ENCODE results near the gene DDX47.
A peak's percentile ranks its signal among the peaks of the same experiment; 100 is the strongest.
"Not testable (repeated sequence)": the region's sequence is repeated elsewhere in the genome, so short reads cannot be mapped to it uniquely, and the experiment has no call there.

Gene DDX47

GRCh38 chr12:12820376-12820775 is 7.2 kb downstream of the DDX47 start:
- not testable (repeated sequence) for DNase-seq (ENCODE audit: low read depth)

DNA sequence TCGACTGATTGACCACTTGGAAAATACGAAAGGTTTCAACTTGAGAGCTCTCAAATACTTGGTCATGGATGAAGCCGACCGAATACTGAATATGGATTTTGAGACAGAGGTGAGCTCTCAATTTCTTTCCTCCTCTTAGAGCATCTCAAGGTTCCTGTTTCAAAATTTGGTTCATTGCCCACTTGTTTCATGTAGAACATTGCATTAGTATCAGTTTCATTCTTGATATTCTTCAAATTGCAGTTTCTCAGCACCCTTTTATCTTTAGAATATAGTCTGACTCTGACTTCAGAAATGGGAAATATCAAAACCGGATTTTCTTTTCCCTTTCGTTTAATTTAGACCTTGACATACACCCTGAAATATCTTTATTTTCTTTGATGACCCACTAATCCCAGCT is 8.8 kb downstream of the DDX47 start:
- DNase-seq (ENCODE audit: low read depth): no peak

GRCh38 chr12:12822886-12823285 is 9.7 kb downstream of the DDX47 start:
- no peak for DNase-seq (ENCODE audit: low read depth)

DNA sequence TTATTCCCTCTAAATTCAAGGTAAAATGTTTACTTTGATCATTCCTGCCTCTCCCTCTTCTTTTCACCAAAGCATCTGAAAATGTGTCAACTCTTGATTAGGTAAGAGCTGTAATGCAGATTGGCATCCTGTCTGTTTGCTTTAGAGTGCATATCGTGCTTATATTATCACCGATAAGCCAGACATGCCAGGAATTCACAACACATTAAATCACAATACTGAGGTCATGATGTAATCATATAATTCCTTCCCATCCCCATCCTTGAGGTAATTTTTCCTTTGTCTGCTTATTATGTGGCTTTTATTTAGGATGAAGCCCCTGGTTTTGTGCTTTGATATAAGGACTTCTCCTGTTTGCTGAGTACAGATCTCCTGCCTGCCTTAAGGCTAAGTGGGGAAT is 10.2 kb downstream of the DDX47 start:
- DNase-seq (ENCODE audit: low read depth): no peak

- no peak for DNase-seq (ENCODE audit: low read depth)
Measured at GRCh38 chr12:12823811-12824210, 10.7 kb downstream of the DDX47 start.

GRCh38 chr12:12835378-12836146 is 22.4 kb downstream of the DDX47 start:
- no peak for DNase-seq (ENCODE audit: low read depth)

DNA sequence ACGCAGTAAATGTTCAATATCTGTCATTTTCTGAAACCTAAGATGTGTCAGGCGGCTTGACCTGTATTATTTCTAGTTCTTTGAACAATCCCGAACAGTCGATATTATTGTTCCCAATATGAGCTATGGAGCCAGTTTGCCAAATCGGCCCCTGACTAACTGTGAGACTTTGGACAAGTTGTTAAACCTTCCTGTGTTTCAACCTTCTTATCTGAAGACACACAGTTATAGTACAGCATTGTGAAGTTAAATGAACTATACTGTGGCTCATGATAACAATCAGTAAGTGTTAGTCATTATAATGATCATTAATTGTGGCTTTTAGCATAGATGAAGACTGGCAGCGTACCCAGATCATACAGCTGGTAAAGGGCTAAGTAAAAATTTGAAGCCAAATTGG is 23.4 kb downstream of the DDX47 start:
- DNase-seq (ENCODE audit: low read depth): no peak

DNA sequence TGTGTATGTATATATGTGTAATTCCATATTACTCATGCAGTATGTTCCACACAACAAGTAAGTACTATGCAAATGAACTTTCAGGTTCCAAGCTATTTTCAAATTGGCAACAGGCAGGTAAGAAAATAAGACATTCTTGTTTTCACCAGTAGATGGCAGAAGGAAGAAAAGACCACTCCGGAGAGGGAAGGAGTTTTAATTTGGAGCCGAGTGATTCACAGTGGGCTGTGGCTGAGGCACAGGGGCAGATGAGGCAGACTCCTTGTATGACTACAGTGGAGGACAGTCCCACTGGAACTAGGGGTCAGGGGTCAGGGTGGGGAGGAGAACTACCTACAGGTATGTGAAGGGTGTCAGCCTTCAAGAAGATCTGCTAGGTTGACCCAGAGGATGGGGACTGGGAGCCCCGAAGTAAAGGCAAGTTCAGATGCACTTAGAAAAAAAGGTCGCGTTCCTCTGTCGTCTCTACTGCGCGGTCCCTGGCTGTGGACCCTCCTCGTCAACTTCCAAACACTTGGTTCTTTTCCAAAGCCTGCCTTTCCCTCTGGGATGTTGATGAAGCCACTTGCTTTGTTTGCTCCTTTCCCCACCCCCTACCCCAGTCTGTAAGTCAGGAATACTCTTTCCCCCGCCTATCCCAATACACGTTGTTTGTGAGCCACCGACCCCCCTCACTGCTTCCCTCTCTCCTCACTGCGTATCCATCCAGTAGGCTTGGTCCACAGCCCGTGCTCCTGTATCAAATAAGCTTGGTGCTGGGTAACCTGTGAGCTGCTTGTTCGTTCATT is 24.1 kb downstream of the DDX47 start:
- peak; percentile 59 for DNase-seq (ENCODE audit: low read depth)

DNA sequence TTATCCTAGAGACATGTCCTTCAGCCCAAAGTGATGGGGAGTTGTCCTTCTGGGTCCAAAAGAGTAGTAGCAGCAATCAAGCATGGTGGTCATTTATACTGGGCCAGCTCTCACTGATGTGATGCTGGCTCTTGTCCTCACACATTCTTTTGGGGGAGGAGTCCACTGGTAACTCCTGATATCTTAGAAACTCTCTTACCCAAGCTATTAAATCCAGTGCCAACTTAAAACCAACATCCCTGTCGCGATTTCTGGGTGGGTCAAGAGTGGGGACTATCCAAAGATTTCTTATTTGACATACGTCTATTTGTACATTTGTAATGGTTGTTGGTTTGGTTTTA is 24.6 kb downstream of the DDX47 start:
- no peak for DNase-seq (ENCODE audit: low read depth)

GRCh38 chr12:12839003-12839395 is 25.9 kb downstream of the DDX47 start:
- no peak for DNase-seq (ENCODE audit: low read depth)

GRCh38 chr12:12839439-12839838 is 26.3 kb downstream of the DDX47 start:
- not testable (repeated sequence) for DNase-seq (ENCODE audit: low read depth)

GRCh38 chr12:12839873-12840579 is 26.9 kb downstream of the DDX47 start:
- DNase-seq (ENCODE audit: low read depth): peak; percentile 84

DNA sequence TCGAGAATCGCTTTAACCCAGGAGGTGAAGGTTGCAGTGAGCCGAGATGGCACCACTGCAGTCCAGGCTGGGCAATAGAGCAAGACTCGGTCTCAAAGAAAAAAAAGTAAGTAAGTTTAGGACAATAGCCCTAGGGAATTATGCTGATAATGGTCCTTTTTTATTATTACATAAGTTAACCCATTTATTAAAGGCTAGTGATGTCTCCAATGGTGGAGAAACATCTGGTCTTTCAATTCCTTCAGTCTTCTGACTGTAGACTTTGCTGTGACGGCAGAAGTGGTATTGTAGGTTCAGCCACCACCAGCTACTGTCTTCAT is 27.4 kb downstream of the DDX47 start:
- DNase-seq (ENCODE audit: low read depth): no peak

DNA sequence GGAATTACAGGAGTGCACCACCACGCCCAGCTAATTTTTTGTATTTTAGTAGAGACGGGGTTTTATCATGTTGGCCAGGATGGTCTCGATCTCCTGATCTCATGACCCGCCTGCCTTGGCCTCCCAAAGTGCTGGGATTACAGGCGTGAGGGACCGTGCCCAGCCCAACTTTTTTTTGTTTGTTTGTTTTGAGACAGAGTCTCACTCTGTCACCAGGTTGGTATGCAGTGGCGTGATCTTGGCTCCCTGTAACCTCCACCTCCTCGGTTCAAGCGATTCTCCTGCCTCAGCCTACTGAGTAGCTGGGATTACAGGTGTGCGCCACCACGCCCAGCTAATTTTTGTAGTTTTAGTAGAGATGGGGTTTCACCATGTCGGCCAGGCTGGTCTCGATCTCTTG is 28.3 kb downstream of the DDX47 start:
- DNase-seq (ENCODE audit: low read depth): not testable (repeated sequence)

DNA sequence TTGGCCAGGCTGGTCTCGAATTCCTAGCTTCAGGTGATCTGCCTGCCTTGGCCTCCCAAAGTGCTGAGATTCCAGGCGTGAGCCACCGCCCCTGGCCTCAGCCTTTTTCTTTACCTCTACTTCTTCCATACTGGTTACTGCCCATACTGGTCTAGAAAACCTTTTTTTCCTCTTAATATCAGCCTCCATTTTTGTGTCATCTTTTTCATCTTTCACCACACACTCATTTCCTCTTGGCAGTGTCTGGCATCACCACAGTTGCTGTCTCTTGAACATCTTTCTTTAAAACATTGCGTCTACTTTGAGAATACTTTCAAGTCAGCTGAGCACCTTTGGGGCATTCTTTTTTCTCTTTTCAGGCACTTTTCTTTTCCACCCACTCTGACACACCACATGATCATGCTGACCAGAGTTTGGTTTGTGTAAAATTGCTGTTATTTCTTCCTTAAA is 32.7 kb downstream of the DDX47 start:
- no peak for DNase-seq (ENCODE audit: low read depth)

- DNase-seq (ENCODE audit: low read depth): not testable (repeated sequence)
Measured at GRCh38 chr12:12846780-12847179, 33.6 kb downstream of the DDX47 start.

DNA sequence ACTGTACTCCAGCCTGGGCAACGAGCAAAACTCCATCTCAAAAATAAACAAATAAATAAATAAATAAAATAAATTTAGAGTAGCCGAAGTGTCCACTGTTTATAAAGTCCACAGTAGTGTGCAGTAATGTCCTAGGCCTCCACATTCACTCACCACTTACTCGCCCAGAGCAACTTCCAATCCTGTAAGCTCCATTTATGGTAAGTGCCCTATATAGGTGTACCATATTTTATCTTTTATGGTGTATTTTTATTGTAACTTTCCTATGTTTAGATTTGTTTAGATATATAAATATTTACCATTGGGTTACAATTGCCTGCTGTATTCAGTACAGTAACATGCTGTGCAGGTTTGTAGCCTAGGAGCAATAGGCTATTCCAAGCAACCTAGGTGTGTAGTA is 40.3 kb downstream of the DDX47 start:
- no peak for DNase-seq (ENCODE audit: low read depth)

DNA sequence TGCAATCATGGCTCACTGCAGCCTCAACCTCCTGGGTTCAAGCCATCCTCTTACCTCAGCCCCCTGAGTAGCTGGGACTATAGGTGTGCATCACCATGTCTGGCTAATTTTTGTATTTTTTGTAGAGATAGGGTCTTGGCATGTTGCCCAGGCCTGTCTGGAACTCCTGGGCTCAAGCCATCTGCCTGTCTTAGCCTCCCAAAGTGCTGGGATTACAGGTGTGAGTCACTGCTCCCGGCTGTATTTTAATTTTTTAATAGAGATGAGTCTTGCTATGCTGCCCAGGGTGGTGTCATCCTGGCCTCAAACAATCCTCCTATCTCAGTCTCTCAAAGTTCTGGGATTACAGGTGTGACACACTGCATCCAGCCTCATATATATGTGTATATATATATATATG is 46.5 kb downstream of the DDX47 start:
- no peak for DNase-seq (ENCODE audit: low read depth)

- no peak for DNase-seq (ENCODE audit: low read depth)
Measured at GRCh38 chr12:12864243-12864642, 51.1 kb downstream of the DDX47 start.

DNA sequence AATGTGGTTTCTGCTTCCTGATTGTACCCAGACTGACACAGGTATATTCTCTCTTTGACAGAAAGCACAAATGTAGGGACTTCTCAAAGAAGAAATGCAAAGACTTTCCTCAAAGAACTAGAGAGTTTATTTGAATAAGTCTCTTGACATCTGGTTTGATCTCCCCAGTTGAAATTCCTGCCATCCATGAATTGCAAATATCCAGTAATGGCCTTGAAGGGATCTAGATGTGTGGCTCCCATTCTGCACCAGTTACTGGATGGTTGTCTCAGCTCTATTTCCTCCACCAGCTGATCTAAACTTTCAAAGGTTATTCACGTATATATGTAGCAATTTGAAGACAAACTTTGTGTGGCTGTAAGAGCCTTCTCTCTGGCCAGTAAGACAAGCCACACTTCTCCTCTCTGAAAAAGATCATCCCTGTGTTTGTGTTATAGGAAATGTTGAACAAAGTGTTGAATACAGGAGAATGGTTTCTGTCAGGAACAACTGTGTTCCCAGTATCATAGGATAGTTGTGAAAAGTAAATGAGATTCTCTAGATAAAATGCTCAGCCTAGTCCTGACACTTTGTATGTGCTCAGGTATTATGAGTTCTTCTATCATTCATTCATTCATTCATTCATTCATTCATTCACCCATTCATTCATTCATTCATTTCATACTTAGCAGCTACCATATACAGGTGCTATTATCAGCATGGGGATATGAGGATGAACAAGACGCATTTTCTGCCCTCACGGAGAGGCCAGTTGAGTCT is 55.5 kb downstream of the DDX47 start:
- no peak for DNase-seq (ENCODE audit: low read depth)

GRCh38 chr12:12870465-12870864 is 57.3 kb downstream of the DDX47 start:
- peak; percentile 91 for DNase-seq (ENCODE audit: low read depth)

DNA sequence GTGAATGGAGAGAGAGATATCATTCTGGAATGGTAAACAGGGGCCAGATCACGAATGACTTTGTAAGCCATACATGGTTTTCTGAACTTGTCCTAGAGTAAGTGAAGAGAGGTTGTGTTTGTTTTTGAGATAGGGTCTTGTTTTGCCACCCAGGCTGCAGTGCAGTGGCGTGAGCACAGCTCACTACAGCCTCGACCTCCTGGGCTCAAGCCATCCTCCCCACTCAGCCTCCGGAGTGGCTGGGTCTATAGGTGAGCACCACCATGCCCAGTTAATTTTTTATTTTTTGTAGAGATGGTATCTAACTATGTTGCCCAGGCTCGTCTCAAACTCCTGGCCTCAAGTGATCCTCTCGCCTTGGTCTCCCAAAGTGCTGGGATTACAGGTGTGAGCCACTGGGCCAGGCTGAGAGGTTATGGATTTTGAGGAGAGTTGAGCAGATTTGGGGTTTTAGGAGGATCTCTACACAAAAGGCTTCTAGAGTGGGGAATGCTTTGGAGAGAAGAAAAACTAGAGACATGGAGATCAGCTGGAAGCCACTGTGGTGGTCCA is 58.5 kb downstream of the DDX47 start:
- no peak for DNase-seq (ENCODE audit: low read depth)
